Ovary (tissue), 9 donors: ENCODE results near the gene PRXL2C. TPM values are rescaled to one million over a fixed set of nuclear protein-coding genes. Genes with fewer than 3 reads are reported as not detected.

Source experiments
- DNase-seq, 5 donors: peaks; one replicate each; pipeline ENCODE4 v3.0.0-alpha.2; 2019 to 2020
- H3K27ac ChIP-seq, 2 donors: fragments of 200-600 bp; one replicate each; pipeline versions ENCODE4 v1.5.1 to v1.8.0; 2019 to 2022
- H3K27me3 ChIP-seq: fragments of 200-600 bp; one replicate; pipeline ENCODE4 v1.8.0; 2022
- H3K36me3 ChIP-seq: fragments of 200-600 bp; sonication (generic); one replicate; pipeline ENCODE4 v1.5.1; 2019
- H3K4me1 ChIP-seq: one replicate; pipeline ENCODE4 v1.8.1; 2013; ENCODE audit warnings: mild to moderate bottlenecking, moderate library complexity; ENCODE audit not compliant: insufficient read depth
- H3K4me3 ChIP-seq: fragments of 200-600 bp; sonication (generic); one replicate; pipeline ENCODE4 v1.5.1; 2017
- H3K9me3 ChIP-seq, 2 donors: fragments of 200-600 bp in 1 of 2; sonication (generic) in 1 of 2; one replicate each; pipeline versions ENCODE4 v1.5.1 to v1.8.1; 2013 to 2019; ENCODE audit warnings: mild to moderate bottlenecking in 1 of 2, moderate library complexity in 1 of 2
- CTCF ChIP-seq, 3 donors: fragments of 450-650 bp in 2 of 3; fragments of 200-600 bp in 1 of 3; IDR thresholded peaks; one replicate each; pipeline versions ENCODE4 v1.5.1 to v1.8.0; 2016 to 2022; ENCODE audit warnings: antibody characterized with exemption in 3 of 3, mild to moderate bottlenecking in 1 of 3
- EP300 ChIP-seq: sonication (generic); formaldehyde crosslinking; IDR thresholded peaks from one replicate; pipeline ENCODE4 v1.6.1; 2017; ENCODE audit warnings: antibody characterized with exemption
- POLR2A ChIP-seq: fragments of 450-650 bp; IDR thresholded peaks from one replicate; pipeline ENCODE4 v1.6.1; 2017; ENCODE audit warnings: antibody characterized with exemption, mild to moderate bottlenecking, moderate library complexity
- WGBS, 3 donors: extraction: QIAGEN DNeasy Blood & Tissue Kit in 1 of 3; methylation state at CpG; one replicate each; pipeline versions ENCODE4 v1.1.5 to v1.1.7; 2013 to 2017; 5-methylcytosine and 5-hydroxymethylcytosine counted together
- intact Hi-C, 4 donors: fragments of 100-400 bp; cut with DNase I; formaldehyde crosslinking; loops; one replicate each; pipeline versions ENCODE4 v1.11.0 to v1.15.1; 2022 to 2023
- polyA plus RNA-seq, 2 donors: library from polyadenylated mRNA; stranded (reverse); fragments of 200-250 nt in 1 of 2; fragments of 350-450 nt in 1 of 2; fragmentation: Illumina TruSeq in 1 of 2; extraction: RNeasy Lipid Tissue Mini Kit (QIAGEN cat#74804) in 1 of 2; gene quantifications; one replicate each; pipeline ENCODE4 v1.2.3, GENCODE V29; 2013 to 2014
- total RNA-seq, 7 donors: library from RNA; depleted of rRNA in 2 of 7; stranded (reverse); fragments of >200 nt in 2 of 7; fragmentation: NEBNext Ultra II Directional in 3 of 7; extraction: Animal tissue kit (Norgen Biotek cat#: 25700) in 3 of 7; gene quantifications; one replicate each; pipeline versions ENCODE4 v1.1.0 to v1.2.4, GENCODE V29; 2016 to 2023
- donor health status: DM: no; HTN: no; CAD: no; lungs with moderate emphysema.
- donor health status: DM: no; HTN: no; CAD: no.
- donor health status: Bipolar disorder and iron deficiency.
- donor health status: DM: yes; HTN: yes; CAD: no.
- donor health status: DM: no; HTN: no; CAD: no.
- donor health status: DM: yes; HTN: yes; CAD: no.

Gene PRXL2C
- total and polyA plus RNA-seq, 9 donors = 6.6 to 21.2 (median 14.0) TPM

- no peak for DNase-seq
- no peak overlapping the region for H3K27ac ChIP-seq
- H3K4me1 ChIP-seq = no peaks in the 10 kb centered on the region
- H3K4me3 ChIP-seq = no peak overlapping the region
- no peaks in the 10 kb centered on the region for H3K9me3 ChIP-seq
- 85 to 89% (median 87%) methylated on average over 20 of the region's 20 CpGs for WGBS, 3 donors
- H3K36me3 ChIP-seq = no peaks in the 10 kb centered on the region
- no peaks in the 10 kb centered on the region for H3K27me3 ChIP-seq
- intact Hi-C loops = loop anchor here in 1 of 4 donors (10.0 kb wide), 1 partner anchor 249 kb away; the partner anchor contains the start of gene ZNF367
- TF ChIP-seq CTCF (IDR thresholded peaks at IDR 0.05) (no peak), POLR2A (no peak)
Measured at GRCh38 chr9:96663506-96664120, 8.5 kb upstream of the PRXL2C start.

GRCh38 chr9:96661711-96662110, 6.6 kb upstream of the PRXL2C start:
- Histone ChIP-seq H3K27me3 (no peaks in the 10 kb centered on the region), H3K27ac (no peak overlapping the region), H3K36me3 (no peaks in the 10 kb centered on the region), H3K9me3 (no peaks in the 10 kb centered on the region), H3K4me1 (no peaks in the 10 kb centered on the region), H3K4me3 (no peak overlapping the region)
- DNase-seq = no peak
- intact Hi-C loops = loop anchor here in 1 of 4 donors (10.0 kb wide), 1 partner anchor 247 kb away; the partner anchor contains the start of gene ZNF367
- TF ChIP-seq POLR2A (no peak), EP300 (no peak), CTCF (IDR thresholded peaks at IDR 0.05) (no peak)
- 74 to 83% (median 77%) methylated on average over 4 of the region's 4 CpGs for WGBS, 3 donors

GRCh38 chr9:96660692-96661248, 5.7 kb upstream of the PRXL2C start:
- no peaks in the 10 kb centered on the region for H3K36me3 ChIP-seq
- H3K27me3 ChIP-seq = no peaks in the 10 kb centered on the region
- no peak for TF ChIP-seq POLR2A
- TF ChIP-seq CTCF (IDR thresholded peaks at IDR 0.05) = no peak
- TF ChIP-seq EP300 = no peak
- no peaks in the 10 kb centered on the region for H3K9me3 ChIP-seq
- DNase-seq = no peak
- H3K27ac ChIP-seq = no peak overlapping the region
- WGBS, 3 donors = 92 to 98% (median 96%) methylated on average over 7 of the region's 7 CpGs
- no peak overlapping the region for H3K4me3 ChIP-seq
- intact Hi-C loops = loop anchor here in 1 of 4 donors (10.0 kb wide), 1 partner anchor 246 kb away; the partner anchor contains the start of gene ZNF367
- no peaks in the 10 kb centered on the region for H3K4me1 ChIP-seq

- TF ChIP-seq POLR2A (peak; percentile 52), EP300 (no peak), CTCF (IDR thresholded peaks at IDR 0.05) (peak in 2 of 3 donors; percentile 27 to 34)
- Histone ChIP-seq H3K4me3 (peak overlapping the region; percentile 63), H3K4me1 (peaks cover 1% of the 10 kb centered on the region), H3K36me3 (no peaks in the 10 kb centered on the region), H3K27me3 (no peaks in the 10 kb centered on the region), H3K27ac (peak overlapping the region; percentile 92 to 97), H3K9me3 (no peaks in the 10 kb centered on the region)
- intact Hi-C loops = loop anchor here in 1 of 4 donors (10.0 kb wide), 1 partner anchor 320 kb away; no protein-coding TSS in a partner anchor
- WGBS, 3 donors = 0 to 1% (median 0%) methylated on average over 50 to 74 of the region's 74 CpGs
- DNase-seq = peak; percentile 74 to 89 (median 84)
Measured at GRCh38 chr9:96654450-96655197, 493 bp downstream of the PRXL2C start.
